Measurements from ENCODE around the gene TKT.

DNA sequence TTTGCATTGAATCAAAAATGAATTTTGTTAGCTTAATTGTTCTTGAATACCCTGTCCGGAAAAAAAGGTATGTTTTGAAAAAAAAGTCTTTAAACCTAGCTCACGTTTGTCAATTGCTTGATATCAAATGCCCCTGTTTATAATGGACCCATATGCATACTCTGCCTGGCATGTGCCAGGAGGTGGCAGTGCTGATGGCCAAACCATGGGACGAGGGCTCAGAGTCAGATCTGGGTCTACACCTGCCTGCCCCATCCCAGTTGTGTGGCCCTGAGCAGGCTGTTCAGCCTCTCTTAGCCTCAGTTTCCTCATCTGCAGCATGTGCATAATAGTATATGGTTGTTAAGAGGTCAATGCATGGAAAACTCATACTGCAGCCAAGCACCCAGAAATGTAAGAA lies 56.0 kb downstream of the TKT start:
- TF ChIP-seq KDM4A (IDR thresholded peaks at IDR 0.05; ENCODE audit: low read depth, low read length, severe bottlenecking) (no peak), POLR2A (IDR thresholded peaks at IDR 0.05; ENCODE audit: control extremely low read depth in 1 of 2, low read depth in 2 of 2, low read length in 2 of 2) (no peak), SUZ12 (IDR thresholded peaks at IDR 0.05; ENCODE audit: low read length) (no peak), POLR2AphosphoS5 (IDR thresholded peaks at IDR 0.05; ENCODE audit: low read depth, low read length) (no peak), SP1 (IDR thresholded peaks at IDR 0.05; ENCODE audit: low read depth, low read length) (no peak), JUND (IDR thresholded peaks at IDR 0.05; ENCODE audit: low read length) (no peak), ZNF274 (IDR thresholded peaks at IDR 0.05; ENCODE audit: borderline replicate concordance, extremely low read depth, low read length) (no peak), YY1 (IDR thresholded peaks at IDR 0.05; ENCODE audit: low read depth, low read length) (no peak), JUN (IDR thresholded peaks at IDR 0.05; ENCODE audit: low read depth, low read length) (no peak), SP2 (IDR thresholded peaks at IDR 0.05; ENCODE audit: low read length) (no peak)
- TF ChIP-seq, protein P1, sequence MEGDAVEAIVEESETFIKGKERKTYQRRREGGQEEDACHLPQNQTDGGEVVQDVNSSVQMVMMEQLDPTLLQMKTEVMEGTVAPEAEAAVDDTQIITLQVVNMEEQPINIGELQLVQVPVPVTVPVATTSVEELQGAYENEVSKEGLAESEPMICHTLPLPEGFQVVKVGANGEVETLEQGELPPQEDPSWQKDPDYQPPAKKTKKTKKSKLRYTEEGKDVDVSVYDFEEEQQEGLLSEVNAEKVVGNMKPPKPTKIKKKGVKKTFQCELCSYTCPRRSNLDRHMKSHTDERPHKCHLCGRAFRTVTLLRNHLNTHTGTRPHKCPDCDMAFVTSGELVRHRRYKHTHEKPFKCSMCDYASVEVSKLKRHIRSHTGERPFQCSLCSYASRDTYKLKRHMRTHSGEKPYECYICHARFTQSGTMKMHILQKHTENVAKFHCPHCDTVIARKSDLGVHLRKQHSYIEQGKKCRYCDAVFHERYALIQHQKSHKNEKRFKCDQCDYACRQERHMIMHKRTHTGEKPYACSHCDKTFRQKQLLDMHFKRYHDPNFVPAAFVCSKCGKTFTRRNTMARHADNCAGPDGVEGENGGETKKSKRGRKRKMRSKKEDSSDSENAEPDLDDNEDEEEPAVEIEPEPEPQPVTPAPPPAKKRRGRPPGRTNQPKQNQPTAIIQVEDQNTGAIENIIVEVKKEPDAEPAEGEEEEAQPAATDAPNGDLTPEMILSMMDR (IDR thresholded peaks at IDR 0.05; ENCODE audit: control extremely low read depth in 1 of 3, insufficient read depth in 1 of 3, low read depth in 1 of 3, low read length in 3 of 3) = peak in 2 of 3 experiments; percentile 10 to 17; a peak in 2 of 4 replicates

Data from H1 (cell line).